Trophoblast cell (in vitro differentiated cells and primary cell): ENCODE data around the gene HCN4.

Experiments
- DNase-seq, 2 donors: peaks; one replicate each; pipeline ENCODE4 v3.0.0-alpha.2; 2016
- H2AFZ ChIP-seq: 2 replicates; pipeline ENCODE4 v1.6.1; 2013; ENCODE audit warnings: low read length, moderate library complexity, mild to moderate bottlenecking; ENCODE audit not compliant: insufficient read depth, poor library complexity
- H2AK5ac ChIP-seq: 2 replicates; pipeline ENCODE4 v1.6.1; 2013; ENCODE audit warnings: mild to moderate bottlenecking, low read length
- H2BK120ac ChIP-seq: 2 replicates; pipeline ENCODE4 v1.6.1; 2013; ENCODE audit warnings: low read length, mild to moderate bottlenecking, moderate library complexity; ENCODE audit not compliant: insufficient read depth, poor library complexity
- H2BK12ac ChIP-seq: 2 replicates; pipeline ENCODE4 v1.6.1; 2013; ENCODE audit warnings: mild to moderate bottlenecking, low read length, moderate library complexity
- H2BK5ac ChIP-seq: 2 replicates; pipeline ENCODE4 v1.6.1; 2013; ENCODE audit warnings: low read length, low read depth, moderate library complexity, mild to moderate bottlenecking; ENCODE audit not compliant: poor library complexity
- H3K14ac ChIP-seq: 2 replicates; pipeline ENCODE4 v1.6.1; 2013; ENCODE audit warnings: mild to moderate bottlenecking, low read length
- H3K18ac ChIP-seq: 2 replicates; pipeline ENCODE4 v1.6.1; 2013; ENCODE audit warnings: mild to moderate bottlenecking, low read length
- H3K23ac ChIP-seq: 2 replicates; pipeline ENCODE4 v1.6.1; 2013; ENCODE audit warnings: low read length
- H3K27ac ChIP-seq: 2 replicates; pipeline ENCODE4 v1.5.1; 2013; ENCODE audit warnings: low read depth, mild to moderate bottlenecking, inconsistent platforms, low read length, moderate library complexity
- H3K27me3 ChIP-seq: 2 replicates; pipeline ENCODE4 v1.6.1; 2013; ENCODE audit warnings: inconsistent platforms, mild to moderate bottlenecking, low read length, moderate library complexity; ENCODE audit not compliant: insufficient read depth
- H3K36me3 ChIP-seq, 2 experiments: 1 replicate in 1 of 2; 2 replicates in 1 of 2; pipeline ENCODE4 v1.6.1; 2013; ENCODE audit warnings: low read length in 2 of 2, mild to moderate bottlenecking in 2 of 2, moderate library complexity in 1 of 2; ENCODE audit not compliant: insufficient read depth in 2 of 2, control insufficient read depth in 1 of 2
- H3K4ac ChIP-seq: 2 replicates; pipeline ENCODE4 v1.6.1; 2013; ENCODE audit warnings: low read depth, mild to moderate bottlenecking, low read length, moderate library complexity
- H3K4me1 ChIP-seq, 2 experiments: 1 replicate in 1 of 2; 2 replicates in 1 of 2; pipeline ENCODE4 v1.6.1; 2013; ENCODE audit warnings: low read length in 2 of 2, mild to moderate bottlenecking in 2 of 2, moderate library complexity in 1 of 2; ENCODE audit not compliant: insufficient read depth in 2 of 2, control insufficient read depth in 1 of 2
- H3K4me2 ChIP-seq: 2 replicates; pipeline ENCODE4 v1.6.1; 2013; ENCODE audit warnings: inconsistent platforms, mild to moderate bottlenecking, low read length, moderate library complexity
- H3K4me3 ChIP-seq: 2 replicates; pipeline ENCODE4 v1.5.1; 2013; ENCODE audit warnings: mild to moderate bottlenecking, low read depth, low read length, inconsistent platforms
- H3K79me1 ChIP-seq: one replicate; pipeline ENCODE4 v1.6.1; 2013; ENCODE audit warnings: low read length
- H3K79me2 ChIP-seq: 2 replicates; pipeline ENCODE4 v1.6.1; 2013; ENCODE audit warnings: low read length, mild to moderate bottlenecking; ENCODE audit not compliant: control insufficient read depth, insufficient read depth, poor library complexity
- H3K9ac ChIP-seq: 2 replicates; pipeline ENCODE4 v1.6.1; 2013; ENCODE audit warnings: mild to moderate bottlenecking, low read length
- H3K9me3 ChIP-seq: 2 replicates; pipeline ENCODE4 v1.6.1; 2013; ENCODE audit warnings: low read depth, mild to moderate bottlenecking, control low read depth, inconsistent platforms, low read length; ENCODE audit not compliant: insufficient read depth
- H4K12ac ChIP-seq: 2 replicates; pipeline ENCODE4 v1.6.1; 2013; ENCODE audit warnings: low read depth, mild to moderate bottlenecking, low read length, moderate library complexity
- H4K8ac ChIP-seq: 2 replicates; pipeline ENCODE4 v1.6.1; 2013; ENCODE audit warnings: low read depth, mild to moderate bottlenecking, low read length, moderate library complexity
- H4K91ac ChIP-seq: one replicate; pipeline ENCODE4 v1.6.1; 2013; ENCODE audit warnings: low read depth, mild to moderate bottlenecking, low read length, moderate library complexity
- WGBS: extraction: QIAGEN DNeasy Blood & Tissue Kit; methylation state at CpG from one replicate; pipeline ENCODE4 v1.1.7; 2013; ENCODE audit warnings: missing lambda C conversion rate; ENCODE audit not compliant: insufficient read length, insufficient coverage; ENCODE audit errors: extremely low coverage; 5-methylcytosine and 5-hydroxymethylcytosine counted together

The HCN4 gene

DNA sequence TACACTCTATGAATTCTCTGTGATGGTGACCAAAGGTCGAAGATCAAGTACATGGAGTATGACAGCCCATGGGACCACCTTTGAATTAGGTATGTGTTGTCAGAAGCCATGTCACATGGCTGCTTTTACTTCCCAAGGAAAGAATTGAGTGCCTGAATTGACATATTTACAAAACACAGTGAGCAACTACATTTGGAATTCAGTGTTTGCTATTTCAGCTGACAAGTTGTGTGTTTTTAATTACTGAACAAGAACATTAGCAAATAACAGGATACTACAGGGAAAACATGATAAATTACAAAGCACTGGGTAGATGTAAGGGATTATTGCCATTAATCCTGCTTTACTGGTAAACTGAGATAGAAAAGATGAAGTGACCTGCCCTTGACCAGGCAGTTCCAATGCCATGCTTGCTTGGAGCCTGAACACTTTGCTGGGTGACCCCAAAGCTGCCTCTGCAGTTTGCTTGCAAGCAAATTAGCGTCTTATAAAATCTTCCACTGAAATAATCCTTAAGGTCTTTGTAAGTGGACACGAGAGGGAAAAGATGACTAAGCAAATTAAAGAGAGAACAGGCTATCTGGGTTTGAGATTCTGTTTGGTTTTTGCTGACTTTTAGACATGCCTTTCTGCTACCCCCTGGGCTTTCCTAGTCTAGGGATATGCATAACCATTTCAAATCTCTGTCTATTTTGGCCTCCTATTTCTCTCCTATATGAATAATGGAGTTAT lies 98.2 kb downstream of the HCN4 start:
- DNase-seq: no peak
- Histone ChIP-seq H2AK5ac (no peak overlapping the region), H3K4me1 (no peaks in the 10 kb centered on the region), H3K18ac (no peak overlapping the region), H3K79me2 (no peaks in the 10 kb centered on the region), H2AFZ (no peak overlapping the region), H3K4me2 (no peak overlapping the region), H4K8ac (no peak overlapping the region), H3K9me3 (no peaks in the 10 kb centered on the region), H3K27me3 (no peaks in the 10 kb centered on the region), H3K27ac (no peak overlapping the region), H2BK120ac (no peak overlapping the region), H3K9ac (no peak overlapping the region), H3K23ac (no peak overlapping the region), H3K79me1 (no peaks in the 10 kb centered on the region), H3K36me3 (peaks cover 0 to 3% of the 10 kb centered on the region in 2 experiments), H4K91ac (no peak overlapping the region), H2BK12ac (no peak overlapping the region), H3K4ac (no peak overlapping the region), H4K12ac (no peak overlapping the region), H3K14ac (no peak overlapping the region), H3K4me3 (no peak overlapping the region), H2BK5ac (no peak overlapping the region)
- no CpG with 5 or more reads among the region's 3 CpGs for WGBS
